ENCODE measurements around the gene SLC35F1.

The SLC35F1 gene

GRCh38 chr6:118223316-118223715 lies 316.3 kb downstream of the SLC35F1 start:
- CTCF ChIA-PET, result interaction anchor here (1.1 kb wide), 1 partner anchor 39 kb away, joined by 4 read pairs; no protein-coding TSS in a partner anchor
- POLR2A ChIA-PET, result no interaction called here
- no peak for TF ChIP-seq CTCF (IDR thresholded peaks at IDR 0.05; ENCODE audit: control extremely low read depth, extremely low read depth, low read depth, missing control alignments)
- DNase-seq (ENCODE audit: extremely low spot score), result no peak

GRCh38 chr6:118228886-118229285 lies 321.8 kb downstream of the SLC35F1 start:
- TF ChIP-seq CTCF (IDR thresholded peaks at IDR 0.05; ENCODE audit: control extremely low read depth, extremely low read depth, low read depth, missing control alignments), result no peak
- ChIA-PET POLR2A (no interaction called here), CTCF (no interaction called here)
- DNase-seq (ENCODE audit: extremely low spot score), result no peak

- ChIA-PET CTCF (interaction anchor here (2.6 kb wide), 1 partner anchor 9 kb away, joined by 7 read pairs; no protein-coding TSS in a partner anchor), POLR2A (no interaction called here)
- TF ChIP-seq CTCF (IDR thresholded peaks at IDR 0.05; ENCODE audit: control extremely low read depth, extremely low read depth, low read depth, missing control alignments), result no peak
- DNase-seq (ENCODE audit: extremely low spot score), result peak; percentile 20
These were observed 333.9 kb downstream of the SLC35F1 start for GRCh38 chr6:118240878-118241528.

GRCh38 chr6:118246406-118246805 lies 339.3 kb downstream of the SLC35F1 start:
- ChIA-PET POLR2A (no interaction called here), CTCF (no interaction called here)
- TF ChIP-seq CTCF (IDR thresholded peaks at IDR 0.05; ENCODE audit: control extremely low read depth, extremely low read depth, low read depth, missing control alignments), result no peak
- DNase-seq (ENCODE audit: extremely low spot score), result no peak

- TF ChIP-seq CTCF (IDR thresholded peaks at IDR 0.05; ENCODE audit: control extremely low read depth, extremely low read depth, low read depth, missing control alignments), result no peak
- ChIA-PET CTCF (no interaction called here), POLR2A (no interaction called here)
- DNase-seq (ENCODE audit: extremely low spot score), result no peak
These were observed 341.1 kb downstream of the SLC35F1 start for GRCh38 chr6:118248171-118248570.

GRCh38 chr6:118249680-118250079 lies 342.6 kb downstream of the SLC35F1 start:
- no peak for TF ChIP-seq CTCF (IDR thresholded peaks at IDR 0.05; ENCODE audit: control extremely low read depth, extremely low read depth, low read depth, missing control alignments)
- ChIA-PET POLR2A (no interaction called here), CTCF (interaction anchor here (1.7 to 2.1 kb wide), 2 partner anchors 9 to 10 kb away, joined by 4 to 7 read pairs; no protein-coding TSS in a partner anchor)
- DNase-seq (ENCODE audit: extremely low spot score), result no peak

All from GM10248 (cell line).